HG03558 (cell line): Measurements from ENCODE around the gene BCAR3.

ENCODE experiments used
- ATAC-seq: cut with Tn5 transposase; IDR thresholded peaks from one replicate; pipeline ENCODE4 v1.9.1; 2021; ENCODE audit warnings: moderate number of reproducible peaks; ENCODE audit not compliant: unreplicated experiment; ENCODE audit errors: extremely low read depth

Gene BCAR3

DNA sequence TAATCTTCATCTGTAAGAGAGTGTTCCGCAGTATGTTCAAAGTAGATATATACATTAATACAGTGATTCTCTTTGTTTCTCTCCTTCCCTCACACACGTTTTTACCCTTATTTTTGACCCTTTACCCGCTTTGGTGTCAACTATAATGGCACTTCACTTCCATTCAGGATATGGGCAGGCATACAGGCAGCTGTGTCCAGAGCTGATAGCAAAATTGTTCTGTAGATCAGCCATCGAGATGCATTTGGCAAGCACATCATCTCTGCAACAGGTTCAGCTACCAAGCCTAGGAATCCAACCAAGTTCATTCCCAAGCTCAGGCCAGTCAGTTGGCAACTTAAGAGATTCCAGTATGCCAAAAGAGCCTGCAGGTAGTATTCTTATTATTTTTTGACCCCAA is 158.9 kb downstream of the BCAR3 start:
- no peak for ATAC-seq

- ATAC-seq, result no peak
Measured at GRCh38 chr1:93521618-93522017, 160.0 kb downstream of the BCAR3 start.

DNA sequence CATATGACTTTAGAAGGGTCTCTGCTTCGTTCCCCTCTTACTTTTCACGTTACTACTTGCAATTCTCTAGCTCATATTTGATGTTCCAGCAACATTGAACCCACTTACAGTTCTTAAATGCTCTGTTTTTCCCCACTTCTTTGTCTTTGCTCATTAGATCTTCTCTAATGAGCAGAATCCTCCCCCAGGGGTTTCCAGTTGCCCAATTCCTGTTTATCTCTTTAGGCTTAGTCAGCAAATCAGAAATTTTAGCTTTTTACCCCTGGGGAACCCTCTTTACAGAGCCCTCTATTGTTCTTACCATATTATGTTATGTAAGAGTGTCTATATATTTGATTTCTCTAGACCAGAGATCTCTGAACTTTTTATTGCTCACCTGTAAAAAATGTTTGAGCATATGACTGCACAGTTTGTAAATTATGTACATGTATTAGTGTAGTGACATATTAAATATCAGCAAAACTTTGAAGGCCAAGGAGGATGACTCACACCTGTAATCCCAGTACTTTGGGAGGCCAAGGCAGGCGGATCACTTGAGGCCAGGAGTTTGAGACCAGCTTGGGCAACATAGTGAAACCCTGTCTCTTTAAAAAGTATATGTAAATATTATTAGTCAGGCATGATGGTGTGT is 162.3 kb downstream of the BCAR3 start:
- ATAC-seq, result no peak

DNA sequence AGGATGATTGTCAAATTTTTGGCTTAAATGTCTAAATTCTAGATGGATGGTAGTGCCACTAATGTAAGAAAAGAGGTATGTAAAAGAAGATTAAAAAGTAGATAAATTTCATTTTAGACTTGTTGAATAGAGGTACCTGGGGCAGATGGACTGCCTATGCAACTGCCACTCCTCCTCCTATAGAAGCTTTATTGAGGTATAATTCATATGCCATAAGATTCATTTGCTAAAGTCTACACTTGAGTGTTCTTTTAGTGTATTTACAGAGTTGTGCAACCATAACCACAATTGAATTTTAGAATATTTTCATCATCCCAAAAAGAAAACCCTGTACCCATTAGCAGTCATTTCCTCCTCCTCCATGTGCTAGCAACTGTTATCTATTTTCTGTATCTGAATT is 163.1 kb downstream of the BCAR3 start:
- ATAC-seq, result no peak

- no peak for ATAC-seq
Measured at GRCh38 chr1:93516164-93516563, 165.5 kb downstream of the BCAR3 start.
